ENCODE results near the gene COG3. TPM values are rescaled to one million over a fixed set of nuclear protein-coding genes. Genes with fewer than 3 reads are reported as not detected.

Gene COG3
- total RNA-seq, 4 donors from 2014 or later: 38.2 to 103 (median 58.5) TPM

DNA sequence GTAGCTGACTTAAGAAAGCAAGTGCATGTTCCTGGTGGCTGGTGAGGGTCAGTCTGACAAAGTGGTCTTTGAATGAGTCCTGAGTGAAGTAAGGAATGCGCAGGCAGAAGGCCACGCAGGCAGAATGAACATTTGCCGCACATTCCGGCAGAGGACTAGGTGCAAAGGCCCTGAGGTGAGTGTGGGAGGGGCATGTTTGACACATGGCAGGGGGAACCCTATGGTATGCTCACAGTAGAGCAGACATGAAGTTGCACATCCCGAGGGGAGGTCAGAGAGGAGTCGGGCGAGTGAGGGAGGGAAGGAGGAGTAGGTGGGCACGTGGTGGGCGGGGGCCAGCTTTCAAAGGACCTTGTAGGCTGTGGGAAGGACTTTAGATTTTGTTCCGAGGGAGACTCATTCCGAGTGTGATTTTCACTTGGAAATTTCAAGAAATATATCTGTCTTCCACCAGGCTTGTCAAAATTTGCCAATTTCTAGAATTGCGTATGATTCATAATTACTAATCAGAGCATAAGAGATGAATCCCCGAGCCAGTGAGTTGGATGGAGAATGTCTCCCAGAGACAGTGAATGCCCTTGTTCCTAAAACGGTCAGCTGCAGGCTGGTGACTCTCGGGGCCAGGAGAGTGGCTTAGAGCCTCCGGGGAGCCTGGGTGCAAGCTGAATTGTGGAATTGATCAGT is 110.5 kb downstream of the COG3 start:
- intact Hi-C loops (cut with DNase I; ENCODE audit: low total_unique reads) (no loop called here), in situ Hi-C loops (cut with MboI; ENCODE audit: low pct_ligation_motif_present in 1 of 4, low pct_unique_long_range_greater_than_20kb in 1 of 4, low sequenced_read_pairs in 3 of 4) (no loop called here)
- no peak overlapping the region for H3K27ac ChIP-seq
- 86 to 91% methylated on average over 12 to 16 of the region's 16 CpGs for WGBS, 2 donors (ENCODE audit: low coverage in 1 of 2)
- H3K9me3 ChIP-seq: no peaks in the 10 kb centered on the region
- H3K4me3 ChIP-seq: no peak overlapping the region
- H3K4me1 ChIP-seq: no peaks in the 10 kb centered on the region
- no peak for DNase-seq
- H3K27me3 ChIP-seq: peaks cover 8% of the 10 kb centered on the region
- no peak for TF ChIP-seq EP300 (IDR thresholded peaks at IDR 0.05; ENCODE audit: low read depth)
- H3K36me3 ChIP-seq: no peaks in the 10 kb centered on the region

DNA sequence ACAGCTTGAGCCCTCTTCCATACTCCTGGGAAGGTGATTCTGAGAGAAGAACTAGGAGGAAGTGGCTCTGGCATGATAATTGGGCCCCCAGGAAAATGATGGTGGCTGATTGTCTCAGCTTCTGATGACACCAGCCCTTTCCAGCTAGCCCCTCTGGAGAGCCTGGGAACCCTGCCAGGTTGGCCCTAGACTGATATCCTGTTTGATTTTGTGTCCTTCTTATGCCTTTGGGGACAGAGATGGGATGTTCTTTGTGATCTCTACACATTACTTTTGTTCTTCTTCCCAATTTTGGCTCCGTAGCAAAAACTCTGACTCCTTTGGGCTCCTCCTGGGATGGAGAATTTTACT is 111.1 kb downstream of the COG3 start:
- H3K4me1 ChIP-seq: no peaks in the 10 kb centered on the region
- H3K4me3 ChIP-seq: no peak overlapping the region
- intact Hi-C loops (cut with DNase I; ENCODE audit: low total_unique reads): no loop called here
- no peak overlapping the region for H3K27ac ChIP-seq
- peaks cover 8% of the 10 kb centered on the region for H3K27me3 ChIP-seq
- H3K9me3 ChIP-seq: no peaks in the 10 kb centered on the region
- in situ Hi-C loops (cut with MboI; ENCODE audit: low pct_ligation_motif_present in 1 of 4, low pct_unique_long_range_greater_than_20kb in 1 of 4, low sequenced_read_pairs in 3 of 4): no loop called here
- no peaks in the 10 kb centered on the region for H3K36me3 ChIP-seq
- DNase-seq: no peak
- WGBS, 2 donors (ENCODE audit: low coverage in 1 of 2): 68% methylated on average over 1 of the region's 1 CpG; no CpG with 5 or more reads in 1 of the 2 donors
- TF ChIP-seq POLR2A (IDR thresholded peaks at IDR 0.05): no peak
- TF ChIP-seq POLR2AphosphoS5 (IDR thresholded peaks at IDR 0.05): no peak
- TF ChIP-seq EP300 (IDR thresholded peaks at IDR 0.05; ENCODE audit: low read depth): no peak
- no peak for TF ChIP-seq CTCF (IDR thresholded peaks at IDR 0.05)

- Histone ChIP-seq H3K4me1 (no peaks in the 10 kb centered on the region), H3K4me3 (no peak overlapping the region), H3K9me3 (no peaks in the 10 kb centered on the region), H3K36me3 (no peaks in the 10 kb centered on the region), H3K27me3 (peaks cover 8% of the 10 kb centered on the region), H3K27ac (no peak overlapping the region)
- intact Hi-C loops (cut with DNase I; ENCODE audit: low total_unique reads) (no loop called here), in situ Hi-C loops (cut with MboI; ENCODE audit: low pct_ligation_motif_present in 1 of 4, low pct_unique_long_range_greater_than_20kb in 1 of 4, low sequenced_read_pairs in 3 of 4) (no loop called here)
- no peak for DNase-seq
- TF ChIP-seq POLR2A (IDR thresholded peaks at IDR 0.05): no peak
- no peak for TF ChIP-seq CTCF (IDR thresholded peaks at IDR 0.05)
- TF ChIP-seq POLR2AphosphoS5 (IDR thresholded peaks at IDR 0.05): no peak
- TF ChIP-seq EP300 (IDR thresholded peaks at IDR 0.05; ENCODE audit: low read depth): no peak
- 78 to 79% methylated on average over 4 of the region's 4 CpGs for WGBS, 2 donors (ENCODE audit: low coverage in 1 of 2)
These were observed 111.7 kb downstream of the COG3 start for GRCh38 chr13:45576466-45576865.

- in situ Hi-C loops (cut with MboI; ENCODE audit: low pct_ligation_motif_present in 1 of 4, low pct_unique_long_range_greater_than_20kb in 1 of 4, low sequenced_read_pairs in 3 of 4): no loop called here
- WGBS, 2 donors (ENCODE audit: low coverage in 1 of 2): 49 to 57% methylated on average over 3 of the region's 3 CpGs
These were observed 117.8 kb downstream of the COG3 start for GRCh38 chr13:45582408-45583076.

More at GRCh38 chr13:45582408-45583076, 117.8 kb downstream of the COG3 start:
- no peak for TF ChIP-seq CTCF (IDR thresholded peaks at IDR 0.05)
- no peak for TF ChIP-seq POLR2AphosphoS5 (IDR thresholded peaks at IDR 0.05)
- TF ChIP-seq EP300 (IDR thresholded peaks at IDR 0.05; ENCODE audit: low read depth): no peak
- TF ChIP-seq POLR2A (IDR thresholded peaks at IDR 0.05): no peak
- intact Hi-C loops (cut with DNase I; ENCODE audit: low total_unique reads): no loop called here
- Histone ChIP-seq H3K27ac (no peak overlapping the region), H3K4me1 (no peaks in the 10 kb centered on the region), H3K9me3 (no peaks in the 10 kb centered on the region), H3K36me3 (no peaks in the 10 kb centered on the region), H3K27me3 (no peaks in the 10 kb centered on the region), H3K4me3 (no peak overlapping the region)
- DNase-seq: no peak

Measured in transverse colon (tissue), 4 donors.